ENCODE results near the gene SHC3. TPM values are rescaled to one million over a fixed set of nuclear protein-coding genes. Genes with fewer than 3 reads are reported as not detected.

SHC3 gene
- polyA plus RNA-seq, 1 donor from 2014 or later = 22.9 TPM

DNA sequence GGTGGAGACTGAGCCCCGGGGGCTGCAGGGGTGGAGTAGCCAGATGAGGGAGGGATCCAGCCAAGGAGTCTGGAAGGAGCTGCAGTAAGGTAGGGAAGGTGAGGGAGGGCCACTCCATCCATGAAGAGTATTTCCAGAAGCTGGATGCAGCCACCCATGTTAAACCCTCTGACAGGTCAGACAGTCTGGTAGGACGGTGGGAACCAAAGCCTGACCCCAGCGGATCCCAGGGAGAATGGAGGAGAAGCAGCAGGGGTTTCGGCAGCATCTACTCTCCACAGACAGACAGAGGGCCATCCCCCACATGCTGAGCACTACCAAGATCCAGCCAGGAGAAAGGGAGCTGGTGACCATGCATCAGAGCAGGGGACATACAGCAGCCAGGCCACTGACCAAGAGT is 209.8 kb downstream of the SHC3 start:
- no peak overlapping the region for H3K4me2 ChIP-seq (ENCODE audit: low read length)
- no peaks in the 10 kb centered on the region for H3K36me3 ChIP-seq (ENCODE audit: insufficient read depth, low read length)
- no peaks in the 10 kb centered on the region for H3F3A ChIP-seq (ENCODE audit: insufficient read depth, low read length, poor library complexity, severe bottlenecking)
- no peaks in the 10 kb centered on the region for H3K79me2 ChIP-seq (replicated peaks; ENCODE audit: insufficient read depth, low read length)
- no peaks in the 10 kb centered on the region for H4K20me1 ChIP-seq (ENCODE audit: insufficient read depth)
- H2AFZ ChIP-seq (ENCODE audit: low read depth, low read length) = no peak overlapping the region
- no peak overlapping the region for H3K9ac ChIP-seq (ENCODE audit: low read length)
- H3K4me3 ChIP-seq (ENCODE audit: low read length) = no peak overlapping the region
- H3K9me2 ChIP-seq (ENCODE audit: insufficient read depth, low read length) = no peaks in the 10 kb centered on the region
- TF ChIP-seq EP300 (conservative IDR thresholded peaks at IDR 0.05; ENCODE audit: poor library complexity, severe bottlenecking) (no peak), POLR2AphosphoS5 (IDR thresholded peaks at IDR 0.05) (no peak), SMC3 (conservative IDR thresholded peaks at IDR 0.05; ENCODE audit: poor library complexity) (no peak)
- TF ChIP-seq, protein P1, sequence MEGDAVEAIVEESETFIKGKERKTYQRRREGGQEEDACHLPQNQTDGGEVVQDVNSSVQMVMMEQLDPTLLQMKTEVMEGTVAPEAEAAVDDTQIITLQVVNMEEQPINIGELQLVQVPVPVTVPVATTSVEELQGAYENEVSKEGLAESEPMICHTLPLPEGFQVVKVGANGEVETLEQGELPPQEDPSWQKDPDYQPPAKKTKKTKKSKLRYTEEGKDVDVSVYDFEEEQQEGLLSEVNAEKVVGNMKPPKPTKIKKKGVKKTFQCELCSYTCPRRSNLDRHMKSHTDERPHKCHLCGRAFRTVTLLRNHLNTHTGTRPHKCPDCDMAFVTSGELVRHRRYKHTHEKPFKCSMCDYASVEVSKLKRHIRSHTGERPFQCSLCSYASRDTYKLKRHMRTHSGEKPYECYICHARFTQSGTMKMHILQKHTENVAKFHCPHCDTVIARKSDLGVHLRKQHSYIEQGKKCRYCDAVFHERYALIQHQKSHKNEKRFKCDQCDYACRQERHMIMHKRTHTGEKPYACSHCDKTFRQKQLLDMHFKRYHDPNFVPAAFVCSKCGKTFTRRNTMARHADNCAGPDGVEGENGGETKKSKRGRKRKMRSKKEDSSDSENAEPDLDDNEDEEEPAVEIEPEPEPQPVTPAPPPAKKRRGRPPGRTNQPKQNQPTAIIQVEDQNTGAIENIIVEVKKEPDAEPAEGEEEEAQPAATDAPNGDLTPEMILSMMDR (IDR thresholded peaks at IDR 0.05; ENCODE audit: poor library complexity, severe bottlenecking) = no peak
- H3K9me3 ChIP-seq (ENCODE audit: low read length) = no peaks in the 10 kb centered on the region
- H3K27me3 ChIP-seq (ENCODE audit: insufficient read depth, low read depth, low read length) = no peaks in the 10 kb centered on the region
- no peak overlapping the region for H3K27ac ChIP-seq (ENCODE audit: low read length)

DNA sequence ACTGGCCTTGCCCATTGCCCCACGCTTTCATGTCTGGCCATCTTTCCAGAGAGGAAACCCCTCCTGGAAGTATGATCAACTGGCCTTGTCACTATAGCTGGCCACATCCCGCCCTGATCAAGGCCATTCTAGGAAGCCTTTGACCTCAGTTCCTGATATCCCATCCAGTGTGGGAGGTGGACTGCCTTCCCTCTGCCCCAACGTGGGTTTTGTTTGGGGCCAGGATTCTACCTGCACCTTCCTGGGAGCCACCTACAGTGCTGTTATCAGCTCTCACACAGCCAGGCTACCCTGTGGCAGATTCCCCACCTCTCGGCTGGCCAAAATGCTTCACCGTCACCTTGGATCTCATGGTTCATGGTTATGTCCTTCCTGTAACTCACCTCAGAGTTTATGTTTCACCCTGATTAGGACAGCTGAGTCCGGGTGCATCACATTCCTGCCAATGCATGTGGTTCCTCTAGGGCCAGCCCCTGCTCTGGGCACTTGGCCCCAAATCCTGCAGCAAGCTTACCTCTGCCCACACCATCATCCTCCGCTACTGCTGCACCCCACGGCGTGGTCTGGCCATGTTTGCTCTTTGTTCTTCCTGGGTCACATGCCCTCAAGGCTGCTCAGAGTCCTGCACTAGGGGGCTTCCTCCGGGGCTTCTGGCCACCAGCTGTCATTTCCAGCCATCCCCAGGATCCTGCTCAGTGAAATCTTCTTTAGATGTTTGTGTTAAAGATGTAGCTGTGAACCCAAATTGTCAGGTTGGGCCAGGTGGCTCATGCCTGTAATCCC is 211.5 kb downstream of the SHC3 start:
- no peaks in the 10 kb centered on the region for H3K36me3 ChIP-seq (ENCODE audit: insufficient read depth, low read length)
- no peak overlapping the region for H3K9ac ChIP-seq (ENCODE audit: low read length)
- no peak overlapping the region for H3K4me2 ChIP-seq (ENCODE audit: low read length)
- no peak for TF ChIP-seq SMC3 (conservative IDR thresholded peaks at IDR 0.05; ENCODE audit: poor library complexity)
- TF ChIP-seq, protein P2, sequence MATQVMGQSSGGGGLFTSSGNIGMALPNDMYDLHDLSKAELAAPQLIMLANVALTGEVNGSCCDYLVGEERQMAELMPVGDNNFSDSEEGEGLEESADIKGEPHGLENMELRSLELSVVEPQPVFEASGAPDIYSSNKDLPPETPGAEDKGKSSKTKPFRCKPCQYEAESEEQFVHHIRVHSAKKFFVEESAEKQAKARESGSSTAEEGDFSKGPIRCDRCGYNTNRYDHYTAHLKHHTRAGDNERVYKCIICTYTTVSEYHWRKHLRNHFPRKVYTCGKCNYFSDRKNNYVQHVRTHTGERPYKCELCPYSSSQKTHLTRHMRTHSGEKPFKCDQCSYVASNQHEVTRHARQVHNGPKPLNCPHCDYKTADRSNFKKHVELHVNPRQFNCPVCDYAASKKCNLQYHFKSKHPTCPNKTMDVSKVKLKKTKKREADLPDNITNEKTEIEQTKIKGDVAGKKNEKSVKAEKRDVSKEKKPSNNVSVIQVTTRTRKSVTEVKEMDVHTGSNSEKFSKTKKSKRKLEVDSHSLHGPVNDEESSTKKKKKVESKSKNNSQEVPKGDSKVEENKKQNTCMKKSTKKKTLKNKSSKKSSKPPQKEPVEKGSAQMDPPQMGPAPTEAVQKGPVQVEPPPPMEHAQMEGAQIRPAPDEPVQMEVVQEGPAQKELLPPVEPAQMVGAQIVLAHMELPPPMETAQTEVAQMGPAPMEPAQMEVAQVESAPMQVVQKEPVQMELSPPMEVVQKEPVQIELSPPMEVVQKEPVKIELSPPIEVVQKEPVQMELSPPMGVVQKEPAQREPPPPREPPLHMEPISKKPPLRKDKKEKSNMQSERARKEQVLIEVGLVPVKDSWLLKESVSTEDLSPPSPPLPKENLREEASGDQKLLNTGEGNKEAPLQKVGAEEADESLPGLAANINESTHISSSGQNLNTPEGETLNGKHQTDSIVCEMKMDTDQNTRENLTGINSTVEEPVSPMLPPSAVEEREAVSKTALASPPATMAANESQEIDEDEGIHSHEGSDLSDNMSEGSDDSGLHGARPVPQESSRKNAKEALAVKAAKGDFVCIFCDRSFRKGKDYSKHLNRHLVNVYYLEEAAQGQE (IDR thresholded peaks at IDR 0.05; ENCODE audit: borderline replicate concordance) = no peak
- no peak for TF ChIP-seq EZH2 (IDR thresholded peaks at IDR 0.05; ENCODE audit: borderline replicate concordance, insufficient read depth, low read length, poor library complexity, severe bottlenecking)
- TF ChIP-seq RAD21 (conservative IDR thresholded peaks at IDR 0.05) = no peak
- no peak overlapping the region for H2AFZ ChIP-seq (ENCODE audit: low read depth, low read length)
- no peaks in the 10 kb centered on the region for H3F3A ChIP-seq (ENCODE audit: insufficient read depth, low read length, poor library complexity, severe bottlenecking)
- no peak overlapping the region for H3K4me3 ChIP-seq (ENCODE audit: low read length)
- no peak overlapping the region for H3K27ac ChIP-seq (ENCODE audit: low read length)
- no peaks in the 10 kb centered on the region for H3K79me2 ChIP-seq (replicated peaks; ENCODE audit: insufficient read depth, low read length)
- no peaks in the 10 kb centered on the region for H3K27me3 ChIP-seq (ENCODE audit: insufficient read depth, low read depth, low read length)
- H4K20me1 ChIP-seq (ENCODE audit: insufficient read depth) = no peaks in the 10 kb centered on the region
- no peaks in the 10 kb centered on the region for H3K9me3 ChIP-seq (ENCODE audit: low read length)
- H3K9me2 ChIP-seq (ENCODE audit: insufficient read depth, low read length) = no peaks in the 10 kb centered on the region

DNA sequence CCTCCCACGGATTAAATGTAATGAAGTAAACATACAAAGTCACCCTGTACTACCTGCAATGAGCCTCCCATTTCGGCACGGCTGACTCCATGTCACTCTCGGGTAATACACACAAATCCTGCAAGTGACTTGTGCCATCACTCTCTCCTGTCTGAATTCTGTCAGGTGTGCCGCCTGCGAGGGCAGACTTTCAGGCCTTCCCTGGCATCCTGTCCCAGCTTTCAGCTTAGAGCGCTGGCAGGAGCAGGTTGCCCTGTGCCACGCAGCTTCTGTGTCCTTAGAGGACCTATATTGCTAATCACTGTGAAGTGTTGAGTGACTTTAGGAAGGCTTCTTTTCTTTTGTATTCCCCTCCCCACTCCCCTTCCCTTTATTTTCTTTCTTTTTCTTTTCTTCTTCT is 213.1 kb downstream of the SHC3 start:
- no peak overlapping the region for H3K27ac ChIP-seq (ENCODE audit: low read length)
- no peaks in the 10 kb centered on the region for H3K36me3 ChIP-seq (ENCODE audit: insufficient read depth, low read length)
- no peak overlapping the region for H3K4me3 ChIP-seq (ENCODE audit: low read length)

More for the DNA sequence above, 213.1 kb downstream of the SHC3 start:
- H3K9me2 ChIP-seq (ENCODE audit: insufficient read depth, low read length) = no peaks in the 10 kb centered on the region
- H3K4me2 ChIP-seq (ENCODE audit: low read length) = no peak overlapping the region
- no peaks in the 10 kb centered on the region for H3F3A ChIP-seq (ENCODE audit: insufficient read depth, low read length, poor library complexity, severe bottlenecking)
- no peak overlapping the region for H3K9ac ChIP-seq (ENCODE audit: low read length)
- no peaks in the 10 kb centered on the region for H3K27me3 ChIP-seq (ENCODE audit: insufficient read depth, low read depth, low read length)
- TF ChIP-seq, protein P1 (IDR thresholded peaks at IDR 0.05; ENCODE audit: poor library complexity, severe bottlenecking) = no peak
- TF ChIP-seq, protein P2 (IDR thresholded peaks at IDR 0.05; ENCODE audit: borderline replicate concordance) = no peak
- TF ChIP-seq EP300 (conservative IDR thresholded peaks at IDR 0.05; ENCODE audit: poor library complexity, severe bottlenecking) (no peak), POLR2AphosphoS5 (IDR thresholded peaks at IDR 0.05) (no peak), MXI1 (conservative IDR thresholded peaks at IDR 0.05; ENCODE audit: poor library complexity, severe bottlenecking) (no peak), TAF1 (IDR thresholded peaks at IDR 0.05; ENCODE audit: low read depth) (no peak), EZH2 (IDR thresholded peaks at IDR 0.05; ENCODE audit: borderline replicate concordance, insufficient read depth, low read length, poor library complexity, severe bottlenecking) (no peak), SMC3 (conservative IDR thresholded peaks at IDR 0.05; ENCODE audit: poor library complexity) (no peak), RAD21 (conservative IDR thresholded peaks at IDR 0.05) (no peak)
- no peaks in the 10 kb centered on the region for H4K20me1 ChIP-seq (ENCODE audit: insufficient read depth)
- no peaks in the 10 kb centered on the region for H3K79me2 ChIP-seq (replicated peaks; ENCODE audit: insufficient read depth, low read length)
- no peak overlapping the region for H2AFZ ChIP-seq (ENCODE audit: low read depth, low read length)
- no peaks in the 10 kb centered on the region for H3K9me3 ChIP-seq (ENCODE audit: low read length)

Data from neural cell (in vitro differentiated cells).